HG03521 (cell line): Measurements from ENCODE around the gene SH3TC1.

Source experiments
- ATAC-seq: cut with Tn5 transposase; IDR thresholded peaks from one replicate; pipeline ENCODE4 v1.9.1; 2021; ENCODE audit warnings: mild to moderate bottlenecking, moderate library complexity; ENCODE audit not compliant: unreplicated experiment

SH3TC1 gene

DNA sequence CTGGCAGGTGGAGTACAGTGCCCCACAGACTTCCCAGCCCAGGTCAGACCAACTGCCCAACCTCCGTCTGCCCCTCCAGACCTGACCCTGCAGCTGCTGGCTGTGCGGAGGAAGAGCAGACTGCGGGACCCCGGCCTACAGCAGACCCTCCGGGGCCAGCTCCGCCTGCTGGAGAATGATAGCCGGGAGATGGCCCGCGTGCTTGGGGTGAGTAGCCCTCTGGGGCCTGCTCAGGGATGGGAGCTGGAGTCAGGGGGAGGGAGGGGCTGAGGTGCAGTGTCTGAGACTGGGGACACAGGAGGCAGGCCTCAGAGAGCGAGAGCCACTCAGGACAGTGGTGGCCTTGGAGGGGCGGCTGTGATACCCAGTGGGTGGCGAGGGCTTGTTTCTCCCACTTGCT lies 13.5 kb downstream of the SH3TC1 start:
- no peak for ATAC-seq

DNA sequence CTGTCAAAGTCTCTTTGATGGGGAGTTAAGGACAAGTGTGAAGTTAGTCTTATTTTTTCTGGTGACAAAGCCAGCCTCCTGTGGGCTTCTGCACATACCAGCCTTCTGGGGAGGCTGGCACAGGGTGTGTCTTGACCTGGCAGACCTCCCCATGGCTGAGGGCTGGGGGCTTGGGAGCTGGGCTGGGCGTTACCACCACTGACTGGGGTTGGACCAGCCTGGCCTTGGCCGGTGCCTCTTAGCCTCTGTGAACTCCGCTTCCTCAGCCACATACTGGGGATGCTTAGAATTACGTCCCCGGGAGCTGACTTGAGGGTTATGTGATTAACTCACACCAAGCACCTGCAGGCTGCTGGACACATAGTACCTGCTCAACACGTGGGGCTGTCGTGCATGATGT lies 14.0 kb downstream of the SH3TC1 start:
- no peak for ATAC-seq

DNA sequence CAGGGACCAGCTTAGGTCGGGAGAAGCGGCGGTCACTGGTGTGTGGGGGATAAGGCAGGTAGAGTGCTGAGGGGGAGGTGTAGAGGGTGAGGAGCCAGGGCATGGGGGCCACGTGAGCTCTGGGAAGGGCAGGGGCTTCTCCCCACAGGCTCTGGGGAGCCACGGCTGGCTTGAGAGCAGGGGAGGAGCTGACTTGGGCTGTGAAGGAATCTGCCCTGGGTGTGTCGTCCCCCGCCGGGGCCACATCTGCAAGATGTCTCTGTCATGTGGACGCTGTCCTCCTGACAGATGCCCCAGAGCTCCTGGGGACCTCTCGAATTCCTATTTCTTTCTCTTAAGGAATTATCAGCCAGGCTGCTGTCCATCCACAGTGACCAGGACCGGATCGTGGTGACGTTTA lies 15.0 kb downstream of the SH3TC1 start:
- no peak for ATAC-seq

DNA sequence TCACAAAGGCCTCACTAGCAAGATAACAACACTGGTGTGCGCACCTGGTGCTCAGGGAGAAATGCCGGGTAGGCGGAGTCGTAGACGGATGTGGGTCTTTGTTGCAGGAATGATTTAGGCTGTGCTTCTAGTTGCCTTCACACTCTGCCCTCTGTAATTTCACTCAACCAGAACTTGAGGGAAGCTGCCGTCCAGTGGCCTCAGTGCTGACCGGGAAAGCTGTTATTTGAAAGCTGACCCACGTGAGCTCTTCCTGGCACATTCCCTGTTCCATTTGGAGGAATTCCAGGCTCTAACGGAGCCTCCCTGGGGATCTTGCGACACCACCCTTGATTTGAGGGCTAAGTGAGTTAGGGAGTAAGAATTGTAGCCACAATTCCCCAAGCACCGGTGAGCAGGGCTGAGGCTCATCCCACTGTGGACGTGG lies 15.9 kb downstream of the SH3TC1 start:
- ATAC-seq = no peak

DNA sequence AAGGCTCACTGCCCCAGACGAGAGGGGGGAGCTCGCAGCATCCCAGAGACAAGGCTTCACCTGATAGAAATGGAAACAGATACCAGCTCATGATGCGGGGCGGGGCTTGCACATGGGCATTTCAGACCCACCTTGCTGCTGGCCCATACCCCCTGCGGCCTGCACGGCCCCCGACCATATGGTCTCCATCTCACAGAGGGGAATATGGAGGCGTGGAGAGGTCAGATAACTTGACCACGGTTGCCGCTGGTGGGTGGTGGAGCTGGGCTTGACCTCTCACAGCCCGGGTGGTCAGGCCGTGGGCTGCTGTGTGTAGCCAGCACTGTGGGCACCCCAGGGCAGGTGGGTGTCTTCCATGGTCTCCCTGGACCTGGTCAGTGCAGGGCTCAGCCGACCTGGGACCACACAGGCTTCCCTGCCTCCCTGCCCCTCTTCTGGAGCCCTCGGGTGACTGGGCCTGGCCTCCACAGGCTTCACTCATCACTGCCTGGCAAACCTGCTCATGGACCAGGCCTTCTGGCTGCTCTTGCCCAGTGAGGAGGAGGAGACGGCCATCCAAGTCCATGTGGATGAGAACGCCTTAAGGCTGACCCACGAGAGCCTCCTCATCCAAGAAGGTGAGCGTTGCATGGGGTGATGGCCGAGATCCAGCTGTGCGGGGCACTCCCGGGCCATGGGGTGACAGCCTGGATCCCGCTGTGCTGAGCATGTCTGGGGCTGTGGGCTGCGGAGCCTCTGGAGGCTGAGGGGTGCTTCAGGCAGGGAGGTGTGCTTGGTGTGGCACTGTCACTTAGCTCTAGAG lies 16.8 kb downstream of the SH3TC1 start:
- ATAC-seq = no peak

DNA sequence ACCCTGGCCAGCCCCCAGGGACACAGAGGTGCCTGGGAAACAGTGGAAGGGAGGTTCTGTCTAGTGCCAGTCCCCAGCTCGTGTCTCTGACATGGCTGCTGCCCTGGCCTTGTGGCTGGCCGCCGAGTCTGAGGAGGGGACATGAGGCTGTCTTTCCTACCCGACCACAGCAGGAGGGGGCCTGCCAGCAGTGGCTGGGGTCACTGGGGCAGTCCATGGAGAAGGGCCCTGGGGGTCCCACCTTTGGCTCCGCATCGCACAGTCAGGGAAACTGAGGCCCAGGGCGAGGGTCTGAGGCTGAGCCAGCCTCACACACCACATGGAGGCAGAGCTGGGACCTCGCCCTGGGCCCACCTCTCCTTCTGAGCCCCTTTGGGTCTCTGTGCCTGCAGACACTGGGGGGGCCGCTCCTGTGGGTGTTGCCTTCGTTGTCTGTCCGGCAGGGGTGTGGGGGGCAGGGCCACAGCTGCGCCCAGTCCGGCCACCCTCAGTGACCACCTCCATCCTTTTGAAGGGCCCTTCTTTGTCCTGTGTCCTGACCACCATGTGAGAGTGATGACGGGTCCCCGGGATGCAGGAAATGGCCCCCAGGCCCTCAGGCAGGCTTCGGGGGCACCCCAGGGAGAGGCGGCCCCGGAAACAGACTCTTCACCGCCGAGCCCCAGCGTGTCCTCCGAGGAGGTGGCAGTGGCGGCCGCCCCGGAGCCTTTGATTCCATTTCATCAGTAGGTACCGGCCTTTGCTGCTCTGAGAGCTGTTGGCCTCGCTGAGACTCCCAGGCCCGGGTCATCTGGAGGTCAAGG lies 17.6 kb downstream of the SH3TC1 start:
- no peak for ATAC-seq

DNA sequence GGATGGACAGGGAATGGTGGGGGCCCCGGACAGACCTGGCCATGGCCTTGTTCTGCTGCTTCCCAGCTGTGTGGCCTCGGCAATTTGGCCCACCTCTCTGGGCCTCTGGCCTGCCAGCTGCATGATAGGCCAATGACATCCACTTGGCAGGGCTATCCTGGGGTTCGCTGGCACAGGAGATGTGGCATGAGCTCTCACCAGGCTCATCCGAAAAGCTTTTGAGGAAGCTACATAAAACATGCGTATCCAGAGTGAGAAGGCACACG lies 18.1 kb downstream of the SH3TC1 start:
- no peak for ATAC-seq

DNA sequence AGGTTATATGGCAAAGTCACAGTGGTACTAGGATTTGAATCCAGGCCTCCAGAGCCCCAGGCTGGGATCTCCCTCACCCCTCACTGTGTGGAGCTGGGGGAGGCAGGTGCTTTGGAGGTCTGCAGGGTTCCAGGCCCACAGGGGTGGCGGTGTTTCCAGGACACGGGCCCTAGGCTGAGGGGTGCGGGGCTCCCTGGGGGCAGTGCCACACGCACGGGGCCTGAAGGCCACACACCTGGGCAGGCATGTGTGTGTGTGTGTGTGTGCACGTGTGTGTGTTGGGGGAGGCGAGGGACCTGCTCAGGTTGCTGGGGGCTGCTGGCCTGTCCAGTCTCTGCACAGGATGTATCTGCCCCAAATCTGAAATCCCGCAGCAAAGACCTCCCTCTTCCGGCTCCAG lies 18.8 kb downstream of the SH3TC1 start:
- no peak for ATAC-seq

DNA sequence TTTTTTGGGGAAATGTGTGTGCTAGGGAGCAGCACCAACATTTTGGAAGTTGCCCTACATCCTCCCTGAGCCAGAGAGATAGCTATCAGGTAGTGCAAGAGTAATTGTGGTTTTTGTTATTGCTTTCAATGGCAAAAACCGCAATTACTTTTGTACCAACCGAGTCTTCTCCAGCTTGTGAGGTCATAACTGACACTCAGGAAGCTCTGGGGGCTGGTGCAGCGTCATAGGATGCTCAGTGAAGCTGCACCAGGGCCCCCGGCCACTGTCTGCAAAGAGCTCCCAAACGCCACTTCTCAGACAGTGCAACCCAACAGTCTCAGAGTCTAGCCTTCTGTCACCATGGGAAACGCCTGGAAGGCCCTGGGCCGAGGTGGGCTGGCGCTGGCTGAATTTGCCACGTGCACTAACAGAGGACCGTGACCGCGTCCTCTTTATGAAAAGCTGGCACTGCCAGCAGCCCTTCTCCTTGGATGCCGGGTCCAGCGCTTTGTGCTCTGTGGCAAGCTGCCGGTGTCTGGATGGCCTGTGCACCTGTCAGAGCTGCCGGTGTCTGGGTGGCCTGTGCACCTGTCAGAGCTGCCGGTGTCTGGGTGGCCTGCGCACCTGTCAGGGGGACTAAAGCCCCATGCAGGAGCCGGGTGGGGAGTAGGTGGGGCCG lies 19.4 kb downstream of the SH3TC1 start:
- no peak for ATAC-seq

DNA sequence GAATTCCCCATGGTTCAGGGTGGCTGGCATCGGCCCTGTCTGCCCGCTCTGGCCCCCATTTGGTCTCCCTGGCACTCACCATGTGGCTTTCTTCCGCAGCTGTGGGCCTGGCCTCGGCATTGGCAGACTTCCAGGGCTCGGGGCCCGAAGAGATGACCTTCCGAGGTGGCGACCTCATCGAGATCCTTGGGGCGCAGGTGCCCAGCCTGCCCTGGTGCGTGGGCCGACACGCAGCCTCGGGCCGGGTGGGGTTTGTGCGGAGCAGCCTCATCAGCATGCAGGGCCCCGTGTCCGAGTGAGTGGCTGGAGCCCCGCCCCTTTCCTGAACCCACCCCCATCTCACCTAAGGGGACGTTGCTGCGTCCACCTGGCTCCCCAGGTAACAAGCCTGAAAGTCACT lies 20.1 kb downstream of the SH3TC1 start:
- no peak for ATAC-seq

DNA sequence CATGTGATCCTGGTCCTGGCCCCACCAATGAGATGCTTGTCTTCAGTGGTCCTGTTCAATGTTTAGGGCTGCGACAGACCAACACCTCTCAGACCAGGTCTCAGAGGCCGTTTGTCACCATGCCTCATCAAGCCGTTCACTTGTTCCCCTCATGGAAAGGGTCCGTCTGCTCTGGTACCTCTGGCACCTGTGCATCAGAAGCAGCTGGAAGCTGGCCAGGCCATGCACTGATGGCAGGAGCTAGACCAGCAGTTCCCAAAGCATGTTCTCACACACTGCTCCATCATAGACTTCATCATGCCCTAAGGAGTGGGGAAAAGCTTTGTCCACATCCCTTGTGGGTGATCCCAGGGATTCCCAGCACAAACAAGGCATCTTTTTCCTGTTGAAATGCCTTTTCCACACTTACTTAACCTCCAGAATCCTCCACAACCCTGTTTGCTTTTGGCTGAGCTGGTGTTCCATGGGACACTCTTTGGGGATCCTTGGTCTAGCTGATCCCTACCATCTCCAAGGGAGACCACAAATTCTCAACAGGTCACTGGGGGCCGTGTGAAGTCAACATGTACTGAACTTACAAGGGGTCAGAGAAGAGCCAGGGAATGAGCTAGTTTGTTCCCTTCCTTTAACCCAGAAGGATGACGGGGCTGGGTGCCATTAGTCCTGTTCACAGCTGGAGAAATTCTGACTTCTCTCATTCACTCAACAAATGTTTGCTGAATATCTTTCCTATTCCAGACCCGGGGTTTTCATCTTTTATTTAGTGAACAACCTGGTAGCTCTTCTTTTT lies 21.8 kb downstream of the SH3TC1 start:
- ATAC-seq = no peak

DNA sequence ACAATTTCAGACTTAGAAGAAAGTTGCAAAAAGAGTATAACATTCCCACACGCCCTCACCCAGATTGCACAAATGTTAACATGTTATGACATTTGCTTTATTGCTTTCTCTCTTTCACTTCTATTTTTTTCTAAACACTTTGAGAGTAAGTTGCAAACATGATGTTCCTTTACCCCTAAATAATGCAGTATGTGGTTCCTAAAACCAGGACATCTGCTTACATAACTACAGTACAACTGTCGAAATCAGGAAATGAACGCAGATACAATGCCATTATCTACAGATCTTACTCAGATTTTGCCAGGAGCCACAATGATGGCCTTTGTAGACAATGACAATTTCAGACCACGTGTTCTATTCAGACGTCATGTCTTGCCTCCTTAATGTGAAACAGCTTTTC lies 22.4 kb downstream of the SH3TC1 start:
- ATAC-seq = no peak

DNA sequence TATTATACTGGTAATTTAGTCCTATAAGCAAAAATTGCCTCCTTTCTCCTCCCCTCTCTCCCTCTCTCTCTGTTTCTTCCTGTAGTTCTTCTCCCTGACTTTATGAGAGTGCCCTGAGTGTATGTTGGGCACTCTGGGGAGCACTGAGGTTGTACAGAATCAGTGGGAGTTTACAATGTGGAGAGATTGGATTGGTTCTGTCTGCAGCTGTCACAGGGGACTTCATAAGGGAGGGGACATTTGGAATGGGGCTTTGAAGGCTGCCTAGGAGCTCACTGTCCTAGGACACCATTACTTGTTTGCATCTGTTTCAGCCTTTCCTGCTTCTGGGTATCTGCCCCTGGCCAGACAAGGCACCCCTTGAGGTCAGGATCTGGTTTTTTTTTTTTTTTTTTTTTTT lies 22.9 kb downstream of the SH3TC1 start:
- no peak for ATAC-seq

DNA sequence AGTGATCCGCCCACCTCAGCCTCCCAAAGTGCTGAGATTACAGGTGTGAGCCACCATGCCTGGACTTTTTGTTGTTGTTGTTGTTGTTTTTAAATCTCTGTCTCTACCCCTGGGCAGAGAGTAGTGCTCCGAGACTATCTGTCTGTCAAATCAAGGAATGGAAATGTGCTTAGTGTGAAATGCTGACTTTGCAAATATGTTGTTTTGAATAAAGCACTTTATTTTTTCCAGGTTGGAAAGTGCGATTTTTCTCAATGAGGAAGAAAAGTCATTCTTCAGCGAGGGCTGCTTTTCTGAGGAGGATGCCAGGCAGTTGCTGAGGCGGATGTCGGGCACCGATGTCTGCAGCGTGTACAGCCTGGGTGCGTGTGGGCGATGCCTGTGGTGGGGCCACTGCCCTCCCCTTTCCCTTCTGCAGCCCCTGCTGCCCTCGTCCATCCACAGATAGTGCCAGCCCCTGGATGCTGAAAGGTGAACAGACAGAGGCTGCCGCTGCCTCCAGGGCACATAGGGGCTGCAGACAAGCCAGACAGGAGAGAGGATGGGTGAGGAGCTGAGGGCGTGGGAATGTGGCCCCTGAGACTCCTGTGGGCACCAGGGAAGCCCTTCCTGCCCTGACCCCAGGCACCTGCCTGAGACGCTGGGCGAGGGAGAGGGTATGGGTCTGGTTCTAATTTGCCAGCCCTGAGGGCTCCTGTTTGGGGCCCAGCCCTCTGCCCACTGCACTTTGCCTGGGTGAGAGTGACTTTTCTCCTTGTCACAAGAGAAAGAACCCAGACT lies 23.7 kb downstream of the SH3TC1 start:
- ATAC-seq = no peak

DNA sequence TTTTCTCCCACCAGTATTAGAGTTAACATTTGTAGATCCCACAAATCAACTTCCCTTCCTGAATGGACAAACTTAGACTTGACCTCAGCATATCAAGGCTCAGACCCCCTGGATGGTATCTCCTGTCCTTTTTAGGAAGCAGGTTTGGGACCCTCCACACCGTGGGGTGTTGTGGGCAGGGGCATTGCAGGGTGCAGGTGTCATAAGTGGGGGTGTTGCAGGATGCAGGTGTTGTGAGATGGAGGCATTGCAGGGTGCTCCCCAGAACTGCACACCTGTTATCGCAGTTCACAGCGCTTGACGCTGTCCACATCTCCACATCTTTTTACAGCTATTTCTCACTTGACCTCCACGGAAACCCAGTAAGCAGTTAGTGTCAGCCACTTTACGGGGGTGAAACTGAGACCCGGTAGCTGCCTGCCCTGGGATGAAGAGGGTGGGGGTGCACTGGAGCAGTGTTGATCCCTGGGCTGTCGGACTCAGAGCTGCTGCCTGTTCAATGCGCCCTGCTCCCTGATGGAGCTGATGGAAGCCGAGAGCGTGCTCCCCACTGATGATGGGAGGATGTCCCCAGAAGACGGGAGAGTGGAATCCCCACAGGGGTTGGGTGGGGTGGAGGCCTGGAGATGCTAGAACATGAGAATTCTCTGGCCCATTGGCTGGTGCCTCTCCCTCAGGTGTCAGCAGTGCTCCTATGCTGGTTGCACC lies 25.3 kb downstream of the SH3TC1 start:
- ATAC-seq = no peak

DNA sequence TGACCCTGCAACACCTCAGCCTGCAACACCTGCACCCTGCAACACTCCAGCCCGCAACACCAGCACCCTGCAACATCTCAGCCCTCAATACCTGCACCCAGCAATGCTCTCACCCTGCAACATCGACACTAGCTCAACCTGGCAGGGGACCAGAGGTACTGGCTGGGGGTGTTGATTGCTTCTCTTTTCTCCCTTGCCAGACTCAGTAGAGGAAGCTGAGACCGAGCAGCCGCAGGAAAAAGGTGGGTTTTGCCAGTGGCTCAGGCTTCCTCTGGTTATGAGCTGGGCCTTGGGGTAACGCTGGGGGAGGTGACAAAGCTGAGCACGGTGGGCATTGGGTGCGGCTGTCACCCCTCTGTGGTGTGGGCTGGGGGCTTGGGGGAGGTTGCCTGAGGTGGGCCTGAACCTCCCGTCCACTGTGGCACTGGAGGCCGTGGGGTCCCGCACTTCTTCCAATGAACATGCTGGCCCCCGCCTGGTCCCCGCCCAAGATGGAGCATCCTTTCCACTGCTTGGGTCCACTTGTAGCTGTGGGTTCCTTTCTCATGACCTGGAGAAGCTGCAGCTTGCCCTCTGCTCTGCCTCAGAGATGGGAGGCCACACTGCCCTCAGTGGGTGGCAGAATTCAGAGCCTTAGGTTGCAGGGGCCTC lies 26.0 kb downstream of the SH3TC1 start:
- no peak for ATAC-seq

DNA sequence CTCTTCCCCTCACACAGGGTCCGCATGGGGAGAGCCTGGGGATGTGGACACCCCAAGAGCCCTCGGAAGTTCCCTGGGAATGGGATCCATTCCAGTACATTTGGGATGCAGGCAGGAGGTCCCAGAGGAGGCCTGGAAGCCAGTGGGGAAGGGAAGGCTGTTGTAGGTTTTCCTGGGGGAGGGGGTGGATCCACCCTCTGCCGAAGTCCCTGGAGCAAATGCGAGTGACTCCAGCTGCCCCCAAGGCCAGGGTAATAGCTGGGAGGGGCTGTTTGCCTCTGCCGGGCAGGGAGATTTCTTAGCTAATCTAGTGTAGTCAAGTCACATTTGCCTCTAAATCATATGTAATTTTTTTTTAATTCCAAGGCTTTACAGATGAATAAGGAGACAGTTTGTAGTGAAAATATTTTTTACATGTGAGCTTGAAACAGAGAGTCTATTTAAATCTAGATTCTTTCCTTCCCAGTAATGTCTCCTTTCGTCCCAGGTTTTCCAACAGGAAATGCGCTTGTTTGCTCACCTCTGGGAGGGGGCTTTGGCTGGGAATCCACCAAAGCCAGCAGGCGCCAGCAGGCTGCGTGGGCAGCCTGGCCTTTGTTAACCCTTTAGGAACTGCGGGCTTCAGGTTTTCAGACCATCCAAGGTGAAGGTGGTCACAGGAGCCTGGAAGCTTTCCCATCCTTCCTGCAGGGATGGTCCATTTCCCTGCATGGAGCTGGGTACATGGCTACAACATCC lies 26.8 kb downstream of the SH3TC1 start:
- no peak for ATAC-seq

DNA sequence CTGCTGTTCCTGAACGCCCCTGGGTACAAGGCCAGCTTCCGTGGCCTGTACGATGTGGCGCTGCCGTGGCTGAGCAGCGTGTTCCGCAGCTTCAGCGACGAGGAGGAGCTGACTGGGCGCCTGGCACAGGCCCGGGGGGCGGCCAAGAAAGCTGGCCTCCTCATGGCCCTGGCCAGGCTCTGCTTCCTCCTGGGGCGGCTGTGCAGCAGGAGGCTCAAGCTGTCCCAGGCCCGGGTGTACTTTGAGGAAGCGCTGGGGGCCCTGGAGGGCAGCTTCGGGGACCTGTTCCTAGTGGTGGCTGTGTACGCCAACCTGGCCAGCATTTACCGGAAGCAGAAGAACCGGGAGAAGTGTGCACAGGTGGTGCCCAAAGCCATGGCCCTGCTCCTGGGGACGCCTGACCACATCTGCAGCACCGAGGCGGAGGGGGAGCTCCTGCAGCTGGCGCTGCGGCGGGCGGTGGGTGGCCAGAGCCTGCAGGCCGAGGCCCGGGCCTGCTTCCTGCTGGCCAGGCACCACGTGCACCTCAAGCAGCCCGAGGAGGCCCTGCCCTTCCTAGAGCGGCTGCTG lies 28.2 kb downstream of the SH3TC1 start:
- no peak for ATAC-seq
